Stimulated activated CD8-positive, alpha-beta memory T cell treated with anti-CD3 and anti-CD28 coated beads, Interleukin-12 subunit alpha, Interleukin-12 subunit beta, amount 100 ng/mL, for 24 hours (primary cell): Measurements from ENCODE around the gene AKR1E2.

Source experiments
- DNase-seq: peaks from one replicate; pipeline ENCODE4 v3.0.0-alpha.2; 2020; ENCODE audit errors: extremely low read depth

Gene AKR1E2

DNA sequence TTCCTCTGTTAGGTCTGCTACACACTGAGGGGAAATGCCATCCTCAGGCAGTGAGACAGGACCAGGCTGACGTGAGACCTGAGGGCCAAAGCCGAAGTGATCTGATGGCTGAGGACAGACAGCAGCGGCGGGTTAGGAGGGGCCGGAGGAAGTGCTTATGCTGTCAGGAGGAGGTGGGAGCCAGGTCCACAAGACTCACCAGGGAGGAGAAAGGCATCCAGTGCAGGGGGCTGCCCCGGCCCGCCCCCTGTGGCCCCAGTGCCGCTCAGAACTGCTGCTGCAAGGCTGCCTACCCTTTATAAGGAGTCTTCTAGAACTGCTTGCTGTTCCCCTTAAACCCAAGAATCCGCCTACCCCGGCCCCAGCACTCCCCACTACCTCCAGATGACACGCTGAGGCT lies 19.8 kb downstream of the AKR1E2 start:
- no peak for DNase-seq

DNA sequence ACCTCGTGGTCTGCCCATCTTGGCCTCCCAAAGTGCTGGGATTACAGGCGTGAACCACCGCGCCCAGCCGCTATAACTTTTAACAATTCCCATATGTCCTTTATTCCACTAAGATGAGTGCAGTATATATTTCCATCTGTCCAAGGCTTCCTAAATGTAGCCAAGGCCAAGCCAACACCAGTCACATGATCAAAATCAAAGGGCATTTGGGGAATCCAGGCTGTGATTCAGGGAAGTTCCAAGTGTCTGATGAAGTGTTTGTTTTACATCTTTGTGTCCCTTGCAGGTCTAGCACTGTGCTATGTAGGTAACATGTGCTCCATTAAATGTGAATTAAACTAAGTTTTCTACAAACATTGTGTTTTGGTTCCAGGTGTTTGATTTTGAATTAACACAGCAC lies 20.8 kb downstream of the AKR1E2 start:
- DNase-seq, result no peak

- no peak for DNase-seq
These were observed 21.8 kb downstream of the AKR1E2 start for GRCh38 chr10:4847561-4848355.

- no peak for DNase-seq
These were observed 22.5 kb downstream of the AKR1E2 start for GRCh38 chr10:4848356-4849041.

GRCh38 chr10:4849042-4849402 lies 23.0 kb downstream of the AKR1E2 start:
- no peak for DNase-seq

DNA sequence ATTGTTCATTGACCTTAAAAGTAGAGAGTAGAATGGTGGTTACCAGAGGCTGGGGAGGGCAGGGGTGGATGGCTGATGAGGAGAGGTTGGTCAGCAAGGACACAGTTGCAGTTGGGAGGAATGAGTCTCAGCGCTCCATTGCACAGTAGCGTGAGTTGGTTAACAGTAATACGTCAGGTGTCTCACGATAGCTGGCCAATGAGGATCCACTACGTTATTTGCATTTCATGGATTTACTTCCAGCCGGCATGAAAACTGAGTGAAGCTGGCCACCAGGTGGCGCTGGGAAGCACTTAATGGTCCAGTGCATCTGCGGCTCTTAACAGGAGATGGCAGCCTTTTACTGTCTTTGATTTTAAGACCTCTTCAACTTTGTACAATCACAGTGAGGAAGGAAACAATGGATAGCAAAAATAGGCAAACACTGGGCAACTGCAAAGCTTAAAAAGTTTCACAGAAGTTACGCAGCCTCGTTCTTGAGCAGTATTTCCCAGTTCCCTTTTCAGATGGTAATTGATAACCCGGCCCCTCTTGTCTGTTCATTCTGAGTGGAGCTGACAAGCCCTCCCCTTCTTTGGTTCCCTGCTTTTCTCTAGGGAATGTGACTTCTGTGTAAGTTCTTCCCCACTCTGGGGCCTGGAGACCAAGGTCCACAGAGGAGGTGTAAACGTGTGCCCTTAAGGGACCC lies 23.7 kb downstream of the AKR1E2 start:
- DNase-seq, result peak; percentile 65

DNA sequence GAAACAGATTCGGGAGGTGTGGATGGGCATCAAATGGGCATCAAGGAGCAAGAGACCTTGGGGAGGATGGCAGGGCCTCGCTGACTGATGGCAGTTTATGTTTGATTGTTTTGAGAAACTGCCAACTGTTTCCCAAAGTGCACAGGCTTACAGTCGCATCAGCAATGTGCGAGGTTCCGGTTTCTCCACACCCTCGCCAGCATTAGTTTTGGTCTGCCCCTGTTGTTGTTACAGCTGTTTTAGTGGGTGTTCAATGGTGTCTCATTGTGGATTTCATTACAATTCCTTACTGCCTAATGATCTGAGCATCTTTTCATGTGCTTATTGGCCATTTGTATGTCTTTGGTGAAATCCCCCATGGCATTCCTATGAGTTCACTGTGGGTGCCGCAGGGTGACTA lies 24.4 kb downstream of the AKR1E2 start:
- DNase-seq, result no peak

GRCh38 chr10:4851176-4851575 lies 25.2 kb downstream of the AKR1E2 start:
- DNase-seq, result no peak

DNA sequence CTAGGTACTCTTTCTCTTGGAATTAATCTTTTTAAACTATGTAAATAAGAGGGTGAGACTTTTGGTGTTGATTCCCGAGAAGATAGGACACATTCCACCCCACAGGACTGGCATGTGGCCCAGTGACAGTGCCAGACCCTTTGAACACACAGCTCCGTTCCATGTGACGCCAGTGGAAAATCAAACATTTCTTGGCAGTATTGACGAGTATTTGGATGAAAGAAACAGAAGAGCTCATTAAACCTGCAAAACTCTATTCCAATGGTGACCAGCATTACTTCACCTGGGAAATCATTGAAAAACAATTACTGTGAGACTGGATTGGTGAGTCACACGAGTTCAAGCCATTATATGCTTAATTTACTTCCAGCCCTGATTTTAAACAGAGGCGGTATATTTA lies 25.8 kb downstream of the AKR1E2 start:
- DNase-seq, result no peak

DNA sequence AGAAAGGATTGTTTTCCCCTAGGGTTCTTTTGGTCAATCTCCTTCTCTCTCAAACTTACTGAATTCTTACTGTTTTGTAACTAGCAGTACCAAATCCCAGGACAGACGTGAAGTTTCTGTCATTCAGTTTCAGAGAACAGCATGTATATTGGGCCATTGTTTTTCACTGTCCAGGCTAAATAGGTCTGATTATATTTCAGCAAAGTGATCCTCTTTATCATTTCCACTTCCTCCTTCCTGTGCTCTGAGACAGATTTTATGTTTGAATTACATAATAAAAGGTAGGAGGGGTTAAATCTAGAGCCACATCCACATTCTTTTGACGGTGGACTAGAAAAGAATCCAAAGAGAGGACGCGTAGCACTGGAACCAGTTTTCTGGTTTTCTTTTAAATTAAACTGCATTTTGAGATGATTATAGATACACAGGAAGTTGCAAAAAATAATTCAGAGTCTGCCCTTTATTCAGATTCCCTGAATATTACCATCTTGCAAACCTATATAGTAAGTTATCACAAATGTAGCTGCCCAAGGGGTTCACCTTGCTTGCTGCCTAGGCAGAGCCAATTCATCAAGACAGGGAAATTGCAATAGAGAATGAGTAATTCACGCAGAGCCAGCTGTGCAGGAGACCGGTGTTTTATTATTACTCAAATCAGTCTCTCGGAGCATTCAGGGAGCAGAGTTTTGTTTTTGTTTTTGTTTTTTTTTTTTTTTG lies 40.1 kb downstream of the AKR1E2 start:
- no peak for DNase-seq

DNA sequence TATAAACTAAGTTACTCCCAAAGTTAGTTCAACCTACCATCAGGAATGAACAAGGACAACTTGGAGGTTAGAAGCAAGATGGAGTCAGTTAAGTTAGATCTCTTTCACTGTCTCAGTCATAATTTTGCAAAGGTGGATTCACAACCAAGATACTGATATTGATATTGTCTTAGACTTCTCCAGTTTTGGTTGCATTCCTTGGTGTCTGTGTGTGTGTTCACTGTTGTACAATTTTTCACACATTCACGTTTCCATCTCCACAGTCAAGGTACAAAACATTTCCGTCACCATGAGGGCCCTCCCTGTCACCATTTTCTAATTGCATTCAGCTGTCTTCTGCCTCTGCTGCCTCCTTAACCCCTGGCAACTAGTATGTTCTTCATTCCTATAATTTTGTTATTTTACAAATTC lies 41.1 kb downstream of the AKR1E2 start:
- no peak for DNase-seq

- DNase-seq, result no peak
These were observed 41.7 kb downstream of the AKR1E2 start for GRCh38 chr10:4867520-4868356.

DNA sequence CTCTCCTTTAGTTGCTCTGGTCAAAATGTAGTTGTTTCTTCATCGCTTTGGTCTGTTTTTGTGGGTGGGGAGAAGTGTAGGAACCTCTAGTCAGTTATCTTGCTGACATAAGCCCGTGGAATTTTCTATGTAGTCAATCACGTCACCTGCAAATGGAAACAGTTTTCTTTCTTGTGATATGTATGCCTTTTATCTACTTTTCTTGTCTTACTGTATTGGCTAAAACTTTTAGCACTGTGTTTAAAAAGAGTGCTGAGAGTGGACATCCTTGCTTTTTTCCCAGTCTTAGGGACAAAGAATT lies 42.3 kb downstream of the AKR1E2 start:
- DNase-seq, result no peak

DNA sequence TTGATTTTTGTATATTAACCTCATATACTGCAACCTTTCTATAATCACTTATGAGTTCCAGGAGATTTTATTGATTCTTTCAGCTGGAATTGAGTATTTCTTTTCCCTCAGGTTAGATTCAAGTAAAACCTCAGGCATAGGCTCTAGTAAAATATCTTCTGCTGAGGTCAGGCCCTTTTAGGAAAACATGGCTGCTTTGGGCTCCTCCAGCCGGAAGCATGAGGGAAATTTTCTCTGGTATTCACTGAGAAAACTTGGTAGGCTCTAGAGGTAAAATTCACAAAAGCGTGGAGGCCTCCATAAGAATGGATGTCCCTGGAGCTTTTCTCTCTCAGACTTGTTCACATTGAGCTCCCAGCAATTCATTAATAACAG lies 56.7 kb downstream of the AKR1E2 start:
- no peak for DNase-seq

GRCh38 chr10:4883079-4883739 lies 57.2 kb downstream of the AKR1E2 start:
- no peak for DNase-seq

DNA sequence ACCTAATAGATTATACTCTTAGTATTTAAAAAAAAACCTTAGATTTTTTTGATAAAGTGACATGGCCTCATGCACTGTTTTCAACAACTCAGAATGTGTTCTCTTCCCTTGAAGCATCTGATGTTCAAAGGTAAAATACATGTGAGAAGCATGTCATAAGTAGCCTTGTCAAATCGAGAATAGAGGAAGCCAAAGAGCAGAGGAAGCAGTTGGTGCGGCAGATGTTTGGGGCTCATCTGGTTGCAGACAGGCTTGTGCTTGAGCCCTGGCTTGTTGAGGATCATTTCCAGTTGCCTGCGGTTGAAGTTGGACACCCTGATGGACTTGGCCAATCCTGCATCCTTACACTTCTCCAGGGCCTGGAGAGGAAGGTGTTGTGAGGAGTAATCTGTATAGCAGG lies 59.2 kb downstream of the AKR1E2 start:
- no peak for DNase-seq

GRCh38 chr10:4887501-4887900 lies 61.5 kb downstream of the AKR1E2 start:
- DNase-seq, result no peak

GRCh38 chr10:4888236-4888635 lies 62.2 kb downstream of the AKR1E2 start:
- no peak for DNase-seq

DNA sequence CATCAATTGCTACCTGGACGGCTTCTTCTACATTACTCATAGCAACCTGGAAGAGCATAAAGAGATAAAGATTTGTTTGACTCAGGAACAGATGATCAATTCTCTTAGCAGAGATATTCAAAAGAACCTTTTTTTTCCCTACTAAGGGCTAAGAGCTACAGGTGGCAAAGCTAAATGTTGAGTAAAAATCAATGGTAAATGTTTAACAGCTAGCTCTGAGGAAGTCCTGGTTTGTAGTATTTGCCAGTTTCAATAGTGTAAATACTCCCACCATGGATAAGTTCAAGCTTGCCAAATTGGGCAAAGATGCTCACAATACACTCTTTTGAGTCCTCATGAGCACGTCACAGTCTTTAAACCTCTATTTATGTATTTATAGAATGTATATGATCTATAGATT lies 64.0 kb downstream of the AKR1E2 start:
- no peak for DNase-seq

DNA sequence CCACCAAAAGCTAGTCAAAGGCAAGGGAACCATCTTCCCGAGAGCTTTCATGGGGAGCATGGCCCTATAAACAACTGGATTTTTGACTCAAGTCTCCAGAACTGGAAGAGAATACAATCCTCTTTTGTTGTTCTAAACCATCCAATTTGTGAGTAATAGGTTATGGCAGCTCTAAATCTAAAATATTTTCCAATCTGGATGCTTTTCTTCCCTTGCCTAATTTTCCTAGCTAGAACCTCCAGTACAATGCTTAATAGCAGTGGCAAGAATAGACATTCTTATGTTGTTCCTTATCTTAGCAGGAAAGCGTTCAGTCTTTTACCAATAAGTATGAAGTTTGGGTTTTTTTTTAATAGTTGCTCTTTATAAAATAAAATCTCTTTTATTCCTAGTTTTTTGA lies 66.7 kb downstream of the AKR1E2 start:
- DNase-seq, result no peak

DNA sequence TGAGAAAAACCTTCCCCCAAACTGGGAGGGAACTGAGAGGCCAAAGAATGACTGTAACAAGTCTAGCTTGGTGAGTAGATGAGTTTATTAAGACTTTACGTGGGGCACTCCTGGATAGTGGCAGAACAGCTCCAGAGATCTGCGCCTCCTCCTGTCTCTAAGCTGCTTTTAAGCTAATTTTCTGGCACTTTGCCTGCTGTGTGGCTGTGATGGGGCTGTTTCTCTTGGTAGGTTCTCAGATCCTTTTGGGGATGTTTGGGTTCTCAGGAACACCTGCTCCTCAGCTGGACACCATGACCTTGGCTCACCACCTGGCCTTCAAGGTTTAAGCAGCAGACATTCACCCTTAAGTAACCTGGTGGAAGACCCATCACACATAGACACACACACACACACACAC lies 68.3 kb downstream of the AKR1E2 start:
- no peak for DNase-seq
